GM21723 (cell line): ENCODE data around the gene CTU1.
"Not testable (repeated sequence)": the region's sequence is repeated elsewhere in the genome, so short reads cannot be mapped to it uniquely, and the experiment has no call there.

Experiments used
- ATAC-seq: cut with Tn5 transposase; IDR thresholded peaks from one replicate; pipeline ENCODE4 v1.9.1; 2021; ENCODE audit warnings: mild to moderate bottlenecking, moderate library complexity; ENCODE audit not compliant: unreplicated experiment

CTU1 gene

DNA sequence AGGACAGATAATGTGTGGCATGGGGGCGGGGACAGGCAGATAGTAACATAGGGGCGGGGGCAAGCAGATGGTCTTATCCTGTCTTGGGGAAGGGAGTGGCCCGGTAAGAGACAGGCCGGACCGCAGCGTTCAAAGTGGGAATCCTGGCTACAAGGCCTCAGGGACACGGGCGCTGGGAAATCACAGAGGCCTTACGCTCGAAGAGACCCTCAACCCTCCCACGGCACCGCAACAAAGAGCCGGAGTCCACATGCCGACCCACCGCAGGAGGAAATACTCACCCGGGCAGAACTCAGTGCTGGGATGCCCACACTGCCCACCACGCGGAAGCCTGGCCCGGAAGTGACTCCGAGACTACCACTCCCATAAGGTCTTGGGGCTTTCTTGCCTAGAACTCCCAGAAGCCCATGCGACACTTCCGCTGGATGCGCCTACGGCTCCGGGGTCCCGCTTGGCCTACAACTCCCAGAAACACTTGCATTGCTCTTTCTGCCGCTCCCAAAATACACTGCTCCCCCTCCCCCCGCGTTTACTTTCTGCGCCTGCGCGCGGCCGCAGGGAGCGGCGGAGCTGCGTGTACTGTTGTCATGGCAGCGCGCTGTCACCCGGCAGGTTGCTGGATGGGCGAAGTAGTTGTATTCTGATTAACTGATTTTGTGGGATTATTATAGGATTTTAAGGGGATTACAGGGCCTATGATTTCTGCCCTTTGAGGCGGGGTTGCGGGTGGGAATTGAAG is at the start of gene CTU1:
TSS of gene CTU1 (minus strand) at position 344 of the 739 bp plus-strand sequence. CDS start 3,840 bp downstream, outside the sequence.
- peak; percentile 91 for ATAC-seq

- no peak for ATAC-seq
Measured at GRCh38 chr19:51157265-51157664, 49.1 kb upstream of the CTU1 start.

- ATAC-seq: no peak
Measured at GRCh38 chr19:51156710-51157109, 48.5 kb upstream of the CTU1 start.

GRCh38 chr19:51150627-51151026 is 42.4 kb upstream of the CTU1 start:
- no peak for ATAC-seq

DNA sequence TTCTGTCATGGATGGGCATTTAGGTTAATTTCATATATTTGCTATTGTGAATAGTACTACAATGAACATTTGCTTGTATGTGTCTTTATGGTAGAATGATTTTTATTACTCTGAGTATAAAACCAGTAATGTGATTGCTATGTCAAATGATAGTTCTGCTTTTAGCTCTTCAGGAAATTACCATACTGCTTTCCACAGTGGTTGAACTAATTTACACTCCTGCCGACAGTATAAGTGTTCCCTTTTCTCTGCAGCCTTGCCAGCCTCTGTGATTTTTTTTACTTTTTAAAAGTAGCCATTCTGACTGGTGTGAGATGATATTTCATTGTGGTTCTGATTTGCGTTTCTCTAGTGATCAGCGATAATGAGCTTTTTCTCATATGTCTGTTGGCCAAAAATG is 40.4 kb upstream of the CTU1 start:
- ATAC-seq: no peak

GRCh38 chr19:51147663-51148062 is 39.5 kb upstream of the CTU1 start:
- no peak for ATAC-seq

GRCh38 chr19:51146751-51147150 is 38.5 kb upstream of the CTU1 start:
- ATAC-seq: no peak

GRCh38 chr19:51145916-51146493 is 37.8 kb upstream of the CTU1 start:
- ATAC-seq: no peak

DNA sequence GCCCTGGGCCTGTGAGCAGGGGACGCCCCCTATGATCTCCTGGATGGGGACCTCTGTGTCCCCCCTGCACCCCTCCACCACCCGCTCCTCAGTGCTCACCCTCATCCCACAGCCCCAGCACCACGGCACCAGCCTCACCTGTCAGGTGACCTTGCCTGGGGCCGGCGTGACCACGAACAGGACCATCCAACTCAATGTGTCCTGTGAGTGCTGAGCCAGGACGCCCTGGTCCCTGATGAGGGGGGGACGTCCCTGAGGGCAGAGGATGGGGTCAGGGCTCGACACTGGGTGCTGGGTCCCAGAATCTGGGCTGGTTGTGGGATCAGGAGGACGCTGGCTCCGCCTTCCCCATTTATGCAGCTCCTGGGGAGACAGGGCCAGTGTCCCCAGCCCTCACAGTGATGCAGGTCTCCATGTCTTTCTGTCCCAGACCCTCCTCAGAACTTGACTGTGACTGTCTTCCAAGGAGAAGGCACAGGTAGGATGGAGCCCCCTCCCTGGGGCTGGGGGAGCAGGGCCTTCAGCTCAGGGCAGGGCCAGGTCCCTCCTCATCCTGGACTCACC is 36.4 kb upstream of the CTU1 start:
- ATAC-seq: no peak

DNA sequence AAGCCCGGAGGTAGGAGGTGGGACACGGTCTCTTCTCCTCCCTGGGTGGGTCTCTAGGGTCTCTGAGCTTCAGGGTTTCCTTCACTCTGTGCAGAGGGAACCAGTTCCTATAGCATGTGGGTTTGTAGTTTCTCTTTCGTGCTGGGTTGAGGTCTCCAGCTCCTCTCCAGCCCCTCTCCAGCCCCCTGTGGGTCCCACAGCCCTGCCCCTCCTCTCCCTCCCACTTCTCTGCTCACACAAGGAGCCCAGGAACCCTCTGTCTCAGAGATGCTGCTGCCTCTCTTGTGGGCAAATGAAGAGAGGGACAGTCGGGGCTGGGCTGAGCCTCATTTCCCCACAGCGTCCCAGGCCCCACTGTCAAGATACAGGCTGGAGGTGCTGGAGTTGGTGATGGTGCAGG is 35.3 kb upstream of the CTU1 start:
- no peak for ATAC-seq

DNA sequence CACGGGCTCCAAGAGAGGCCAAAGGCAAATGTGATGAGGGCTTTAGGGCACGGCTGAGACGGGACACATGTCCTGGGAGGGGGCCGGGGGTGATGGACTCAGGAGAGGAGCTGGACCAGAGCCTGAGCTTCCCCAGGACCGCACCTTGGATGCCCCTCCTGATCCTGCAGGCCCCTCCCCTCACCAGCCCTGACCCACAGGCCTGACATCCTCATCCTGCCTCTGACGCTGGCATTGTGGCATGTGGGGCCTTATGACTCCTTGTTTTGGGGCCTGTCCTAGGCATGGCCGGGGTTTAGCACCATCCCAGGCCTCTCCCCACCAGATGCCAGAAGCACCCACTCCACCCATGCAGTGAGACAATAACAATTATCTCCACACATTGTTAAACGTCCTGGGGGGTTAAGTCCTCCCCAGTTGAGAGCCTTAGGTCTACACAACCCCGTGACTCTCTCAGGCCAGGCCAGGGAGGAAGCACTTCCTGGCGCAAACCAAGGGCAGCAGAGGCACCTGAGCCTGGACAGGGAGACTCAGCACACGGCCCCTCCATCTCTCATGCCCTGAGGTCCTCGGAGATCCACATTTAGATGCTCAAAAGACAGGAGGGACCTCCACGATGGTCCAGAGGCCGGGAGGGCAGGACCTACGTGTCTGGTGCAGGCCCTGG is 34.7 kb upstream of the CTU1 start:
- not testable (repeated sequence) for ATAC-seq

GRCh38 chr19:51142119-51142518 is 33.9 kb upstream of the CTU1 start, which contains the start of gene SIGLEC7:
Gene SIGLEC7, plus strand, starts transcription at chr19:51142301. Its CDS starts 69 bp downstream, at chr19:51142370.
- ATAC-seq: no peak

GRCh38 chr19:51141181-51141580 is 33.0 kb upstream of the CTU1 start:
- no peak for ATAC-seq

- no peak for ATAC-seq
Measured at GRCh38 chr19:51140441-51140840, 32.2 kb upstream of the CTU1 start.

- no peak for ATAC-seq
Measured at GRCh38 chr19:51139299-51140014, 31.2 kb upstream of the CTU1 start.

DNA sequence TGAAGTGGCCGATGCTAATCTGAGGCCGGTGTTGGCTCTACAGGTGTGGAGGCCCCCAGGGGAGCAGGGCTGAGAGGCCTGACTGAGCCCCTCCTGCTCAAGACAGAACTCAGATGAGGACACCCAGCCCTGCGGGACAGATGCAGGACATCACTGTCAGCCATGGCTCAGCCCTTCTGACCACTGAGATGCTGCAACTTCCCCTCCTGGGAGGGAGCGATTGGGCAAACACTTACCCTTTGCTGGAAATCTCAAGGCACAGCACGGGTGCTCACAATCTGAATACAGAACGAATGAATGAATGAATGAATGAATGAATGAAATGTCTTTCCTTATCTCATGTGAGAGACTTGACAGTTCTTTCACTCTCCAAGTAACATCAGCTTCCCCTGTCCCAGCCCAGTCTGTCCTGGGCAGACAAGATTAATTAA is 30.4 kb upstream of the CTU1 start:
- ATAC-seq: no peak

DNA sequence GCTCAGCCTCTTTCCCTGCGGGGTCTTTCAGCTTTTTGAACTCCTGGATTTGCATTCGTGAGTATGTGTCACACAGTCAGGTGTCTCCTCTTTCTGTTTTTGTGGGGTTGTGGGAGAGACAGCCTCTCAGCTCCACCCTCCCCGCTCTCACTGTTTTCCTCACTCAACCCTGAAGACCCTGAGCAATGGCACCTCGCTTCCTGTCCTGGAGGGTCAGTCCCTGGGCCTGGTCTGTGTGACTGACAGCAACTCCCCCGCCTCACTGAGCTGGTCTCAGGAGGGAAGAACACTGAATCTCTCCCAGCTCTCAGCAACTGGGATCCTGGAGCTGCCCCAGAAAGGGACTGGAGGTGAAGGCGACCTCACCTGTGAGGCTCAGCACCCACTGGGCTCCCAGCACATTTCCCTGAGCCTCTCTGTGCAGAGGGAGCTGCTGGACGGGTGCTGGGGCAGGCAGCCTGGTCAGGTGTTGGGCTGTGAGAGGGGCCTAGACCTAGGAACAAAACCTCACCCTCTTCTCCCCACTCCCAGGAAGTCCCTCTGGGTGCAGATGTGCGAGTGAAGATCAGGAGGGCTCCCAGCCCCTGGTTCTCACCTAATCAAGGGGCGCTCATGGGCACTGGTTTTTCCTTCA is 29.7 kb upstream of the CTU1 start:
- ATAC-seq: no peak

GRCh38 chr19:51136851-51137551 is 28.8 kb upstream of the CTU1 start:
- no peak for ATAC-seq

- no peak for ATAC-seq
Measured at GRCh38 chr19:51135986-51136762, 28.0 kb upstream of the CTU1 start.
